ENCODE measurements around the gene ASCC1.

GRCh38 chr10:72121389-72121788 is 94.7 kb downstream of the ASCC1 start:
- TF ChIP-seq, protein P1, sequence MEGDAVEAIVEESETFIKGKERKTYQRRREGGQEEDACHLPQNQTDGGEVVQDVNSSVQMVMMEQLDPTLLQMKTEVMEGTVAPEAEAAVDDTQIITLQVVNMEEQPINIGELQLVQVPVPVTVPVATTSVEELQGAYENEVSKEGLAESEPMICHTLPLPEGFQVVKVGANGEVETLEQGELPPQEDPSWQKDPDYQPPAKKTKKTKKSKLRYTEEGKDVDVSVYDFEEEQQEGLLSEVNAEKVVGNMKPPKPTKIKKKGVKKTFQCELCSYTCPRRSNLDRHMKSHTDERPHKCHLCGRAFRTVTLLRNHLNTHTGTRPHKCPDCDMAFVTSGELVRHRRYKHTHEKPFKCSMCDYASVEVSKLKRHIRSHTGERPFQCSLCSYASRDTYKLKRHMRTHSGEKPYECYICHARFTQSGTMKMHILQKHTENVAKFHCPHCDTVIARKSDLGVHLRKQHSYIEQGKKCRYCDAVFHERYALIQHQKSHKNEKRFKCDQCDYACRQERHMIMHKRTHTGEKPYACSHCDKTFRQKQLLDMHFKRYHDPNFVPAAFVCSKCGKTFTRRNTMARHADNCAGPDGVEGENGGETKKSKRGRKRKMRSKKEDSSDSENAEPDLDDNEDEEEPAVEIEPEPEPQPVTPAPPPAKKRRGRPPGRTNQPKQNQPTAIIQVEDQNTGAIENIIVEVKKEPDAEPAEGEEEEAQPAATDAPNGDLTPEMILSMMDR (IDR thresholded peaks at IDR 0.05; ENCODE audit: insufficient read depth, low read depth, low read length), result no peak
- TF ChIP-seq EZH2 (IDR thresholded peaks at IDR 0.05; ENCODE audit: insufficient read depth, low read length), result no peak
